ENCODE results near the gene OTOF.
A peak's percentile ranks its signal among the peaks of the same experiment; 100 is the strongest.

DNA sequence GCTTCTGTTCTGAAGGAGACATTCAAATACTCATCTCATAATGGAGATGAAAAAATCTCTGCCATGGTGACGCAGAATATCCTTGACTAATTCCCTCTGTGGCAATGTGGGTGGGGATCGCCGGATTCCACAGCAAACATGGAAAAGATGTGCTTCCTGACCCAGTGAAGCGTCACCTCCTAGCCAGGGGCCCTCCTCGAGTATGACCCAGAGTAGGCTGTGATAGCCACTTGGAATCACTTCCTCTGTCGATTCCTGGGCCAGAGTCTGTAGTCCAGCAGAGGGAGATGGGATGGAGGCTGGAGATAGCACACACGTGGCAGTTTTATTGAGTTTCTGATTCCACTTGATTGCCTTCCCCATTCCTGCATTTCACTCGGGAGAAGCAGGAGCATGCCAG lies 39.4 kb downstream of the OTOF start:
- TF ChIP-seq POLR2AphosphoS5 (IDR thresholded peaks at IDR 0.05; ENCODE audit: low read depth, low read length) (no peak), TAF1 (IDR thresholded peaks at IDR 0.05; ENCODE audit: borderline replicate concordance, insufficient read depth, low read length) (no peak), REST (IDR thresholded peaks at IDR 0.05; ENCODE audit: insufficient read depth in 1 of 2, low read depth in 2 of 2, low read length in 2 of 2) (0 out of 4 replicates have a peak, but pooled peaks of 1 of the 2 experiments have one; percentile 33), FOXP2 (optimal IDR thresholded peaks at IDR 0.05; ENCODE audit: borderline replicate concordance, extremely low read depth, extremely low read length, insufficient read depth) (no peak)

Measured in PFSK-1 (cell line).